ENCODE data around the gene TNNC1. TPM values are rescaled to one million over a fixed set of nuclear protein-coding genes. Genes with fewer than 3 reads are reported as not detected.

TNNC1 gene
- total and polyA plus RNA-seq, 2 of the 13 experiments (the other 11 are each of a cell fraction or from before 2014, with no cell fraction given), result 11.8 to 36.4 TPM

GRCh38 chr3:52440249-52440551 lies 13.6 kb downstream of the TNNC1 start:
- TF ChIP-seq SETDB1 (CRISPR knock-in tag; IDR thresholded peaks at IDR 0.05; ENCODE audit: borderline replicate concordance) (no peak), NR1H2 (CRISPR knock-in tag; IDR thresholded peaks at IDR 0.05; ENCODE audit: borderline replicate concordance, low read depth) (no peak), TAF15 (IDR thresholded peaks at IDR 0.05; ENCODE audit: low read depth, low read length, poor library complexity, severe bottlenecking) (no peak), RBM39 (IDR thresholded peaks at IDR 0.05; ENCODE audit: low read depth, low read length, poor library complexity, severe bottlenecking) (no peak), HOXA7 (CRISPR knock-in tag; IDR thresholded peaks at IDR 0.05) (no peak), TP53 (CRISPR knock-in tag; conservative IDR thresholded peaks at IDR 0.05) (no peak)
- TF ChIP-seq, protein P1, sequence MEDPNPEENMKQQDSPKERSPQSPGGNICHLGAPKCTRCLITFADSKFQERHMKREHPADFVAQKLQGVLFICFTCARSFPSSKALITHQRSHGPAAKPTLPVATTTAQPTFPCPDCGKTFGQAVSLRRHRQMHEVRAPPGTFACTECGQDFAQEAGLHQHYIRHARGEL (CRISPR knock-in tag; IDR thresholded peaks at IDR 0.05), result no peak
- TF ChIP-seq, protein P2, sequence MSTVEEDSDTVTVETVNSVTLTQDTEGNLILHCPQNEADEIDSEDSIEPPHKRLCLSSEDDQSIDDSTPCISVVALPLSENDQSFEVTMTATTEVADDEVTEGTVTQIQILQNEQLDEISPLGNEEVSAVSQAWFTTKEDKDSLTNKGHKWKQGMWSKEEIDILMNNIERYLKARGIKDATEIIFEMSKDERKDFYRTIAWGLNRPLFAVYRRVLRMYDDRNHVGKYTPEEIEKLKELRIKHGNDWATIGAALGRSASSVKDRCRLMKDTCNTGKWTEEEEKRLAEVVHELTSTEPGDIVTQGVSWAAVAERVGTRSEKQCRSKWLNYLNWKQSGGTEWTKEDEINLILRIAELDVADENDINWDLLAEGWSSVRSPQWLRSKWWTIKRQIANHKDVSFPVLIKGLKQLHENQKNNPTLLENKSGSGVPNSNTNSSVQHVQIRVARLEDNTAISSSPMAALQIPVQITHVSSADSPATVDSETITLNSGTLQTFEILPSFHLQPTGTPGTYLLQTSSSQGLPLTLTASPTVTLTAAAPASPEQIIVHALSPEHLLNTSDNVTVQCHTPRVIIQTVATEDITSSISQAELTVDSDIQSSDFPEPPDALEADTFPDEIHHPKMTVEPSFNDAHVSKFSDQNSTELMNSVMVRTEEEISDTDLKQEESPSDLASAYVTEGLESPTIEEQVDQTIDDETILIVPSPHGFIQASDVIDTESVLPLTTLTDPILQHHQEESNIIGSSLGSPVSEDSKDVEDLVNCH (CRISPR knock-in tag; IDR thresholded peaks at IDR 0.05), result no peak
- WGBS (ENCODE audit: low lambda C conversion rate), result 98% methylated on average over 9 of the region's 12 CpGs
- CTCF ChIA-PET (ENCODE audit: low intra/inter-chr PET ratio, low total read pairs), result no interaction called here
- DNase-seq (ENCODE audit: low spot score) (no peak), FAIRE-seq (no peak), ATAC-seq (no peak)
- H3K4me3 ChIP-seq (replicated peaks in 1 of 3; ENCODE audit: insufficient read depth in 1 of 3, low read depth in 2 of 3, low read length in 3 of 3), result no peak overlapping the region
- no peak overlapping the region for H3K9ac ChIP-seq (ENCODE audit: insufficient read depth, low read depth, low read length)
- no peaks in the 10 kb centered on the region for H3K79me2 ChIP-seq (ENCODE audit: insufficient read depth, low read length)
- no peak overlapping the region for H3K27ac ChIP-seq (ENCODE audit: extremely low read length, insufficient read depth, low read length)
- peaks cover 29% of the 10 kb centered on the region for H3K4me1 ChIP-seq (ENCODE audit: insufficient read depth, low read length)
- no peak overlapping the region for H3K4me2 ChIP-seq (ENCODE audit: low read depth, low read length)
- in situ Hi-C loops (cut with HindIII; ENCODE audit: extremely low pct_ligation_motif_present, low pct_unique_long_range_greater_than_20kb), result no loop called here
- H2AFZ ChIP-seq (ENCODE audit: low read length), result no peak overlapping the region
- H3K9me3 ChIP-seq (ENCODE audit: low read length), result no peaks in the 10 kb centered on the region
- H3K27me3 ChIP-seq (ENCODE audit: control insufficient read depth in 1 of 2, insufficient read depth in 2 of 2, low read length in 2 of 2), result no peaks in the 10 kb centered on the region
- POLR2A ChIA-PET, result no interaction called here
- peaks cover 3 to 7% of the 10 kb centered on the region in 2 experiments; a peak in 2 of 5 replicates for H3K36me3 ChIP-seq (replicated peaks in 1 of 2; ENCODE audit: control insufficient read depth in 1 of 2, insufficient read depth in 2 of 2, low read length in 2 of 2)
- intact Hi-C loops (cut with micrococcal nuclease; ENCODE audit: unreplicated experiment), result no loop called here
- no peaks in the 10 kb centered on the region for H4K20me1 ChIP-seq (ENCODE audit: insufficient read depth, low read length)
- no TSS peak for BruUV-seq (replicated peaks)

Data from HepG2 (cell line).